CD4-positive, alpha-beta T cell treated with Interleukin-17A for 1 hour (primary cell): ENCODE data around the gene GATA6.
"Not testable (repeated sequence)": the region's sequence is repeated elsewhere in the genome, so short reads cannot be mapped to it uniquely, and the experiment has no call there.

Experiments
- DNase-seq: peaks from one replicate; pipeline ENCODE4 v3.0.0-alpha.2; 2020

The GATA6 gene

DNA sequence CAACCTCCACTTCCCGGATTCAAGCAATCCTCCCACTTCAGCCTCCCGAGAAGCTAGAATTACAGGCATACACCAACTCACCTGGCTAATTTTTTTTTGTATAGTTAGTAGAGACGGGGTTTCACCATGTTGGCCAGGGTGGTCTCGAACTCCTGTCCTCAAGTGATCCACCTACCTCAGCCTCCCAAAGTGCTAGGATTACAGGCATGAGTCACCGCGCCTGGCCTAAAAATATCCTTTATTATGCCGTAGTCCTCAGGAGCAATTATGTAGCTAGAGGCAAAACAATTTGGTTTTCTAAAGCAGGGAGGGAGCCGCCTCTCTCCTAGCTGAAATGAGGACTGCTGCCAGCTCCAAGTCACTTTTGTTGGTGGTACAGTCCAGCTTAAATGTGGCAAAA lies 15.2 kb downstream of the GATA6 start:
- DNase-seq = not testable (repeated sequence)

DNA sequence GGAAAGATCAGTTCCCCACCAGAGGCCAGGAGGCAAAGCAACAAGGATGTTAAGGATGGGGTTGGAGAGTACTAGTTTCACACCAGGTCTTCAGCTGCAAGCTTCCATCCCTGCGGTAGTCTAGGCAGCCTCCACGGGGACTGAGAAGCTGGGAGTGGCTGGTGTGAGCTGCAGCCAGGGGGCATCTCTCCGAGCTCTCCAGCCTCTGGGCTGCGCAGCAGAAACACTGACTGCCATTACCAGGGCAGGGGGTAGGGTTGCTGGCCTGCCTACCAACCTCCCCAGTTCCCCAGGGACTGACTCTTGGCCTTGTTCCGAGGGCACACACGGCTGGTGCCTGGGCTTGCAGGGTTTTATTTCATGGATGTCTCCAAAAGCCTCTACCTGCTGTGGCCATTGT lies 15.9 kb downstream of the GATA6 start:
- DNase-seq = no peak

DNA sequence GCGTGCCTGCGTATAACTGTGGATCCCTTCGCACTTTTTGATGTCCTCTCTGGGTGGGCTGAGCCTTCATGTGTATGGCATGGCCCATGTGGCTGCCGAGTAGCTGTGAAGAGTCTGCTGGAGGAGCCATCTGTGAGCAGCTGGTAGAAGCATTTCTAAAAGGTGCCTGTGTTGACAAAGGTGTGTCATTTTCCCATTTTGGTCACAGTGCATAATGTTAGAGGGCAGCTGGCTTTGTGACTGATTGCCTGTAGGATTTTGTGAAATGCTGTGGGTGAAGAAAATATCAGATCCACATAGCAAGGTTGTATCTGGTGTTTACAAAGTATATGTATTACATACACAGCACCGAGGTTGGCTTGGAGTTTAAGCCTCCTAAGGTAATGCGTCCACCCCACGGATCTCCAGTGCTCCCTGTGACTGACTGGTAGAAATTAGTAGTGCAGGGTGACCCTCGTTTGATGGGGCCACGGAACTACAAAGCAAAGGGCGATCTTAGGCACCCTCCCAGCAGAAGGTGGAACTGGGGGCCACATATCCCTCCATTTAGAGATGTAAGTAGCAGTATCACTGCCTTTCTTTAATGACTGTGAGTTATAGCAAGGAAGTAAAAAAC lies 16.5 kb downstream of the GATA6 start:
- DNase-seq = no peak

DNA sequence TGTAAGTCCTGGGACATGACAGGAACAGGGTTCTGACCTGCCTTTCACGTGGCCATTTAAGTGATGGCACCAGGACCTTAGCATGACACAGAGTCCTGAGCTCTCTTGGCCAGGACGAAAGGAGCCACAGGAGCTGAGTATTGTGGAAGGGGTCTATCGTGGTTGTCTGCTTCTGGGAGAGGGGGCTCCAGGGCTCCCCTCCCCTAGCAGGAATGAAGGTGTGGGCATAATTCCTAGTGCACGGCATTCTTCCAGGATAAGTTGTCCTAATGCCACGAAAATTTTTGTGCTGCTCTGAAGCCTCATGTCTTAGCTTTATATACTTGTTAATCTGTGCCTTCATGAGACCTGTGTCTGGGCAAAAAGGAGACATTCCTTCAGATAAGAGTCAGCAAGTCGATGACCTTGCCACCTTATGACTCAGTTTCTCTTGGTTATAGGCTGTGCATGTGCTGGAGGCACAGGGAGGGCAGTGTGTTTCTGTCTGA lies 17.1 kb downstream of the GATA6 start:
- no peak for DNase-seq

DNA sequence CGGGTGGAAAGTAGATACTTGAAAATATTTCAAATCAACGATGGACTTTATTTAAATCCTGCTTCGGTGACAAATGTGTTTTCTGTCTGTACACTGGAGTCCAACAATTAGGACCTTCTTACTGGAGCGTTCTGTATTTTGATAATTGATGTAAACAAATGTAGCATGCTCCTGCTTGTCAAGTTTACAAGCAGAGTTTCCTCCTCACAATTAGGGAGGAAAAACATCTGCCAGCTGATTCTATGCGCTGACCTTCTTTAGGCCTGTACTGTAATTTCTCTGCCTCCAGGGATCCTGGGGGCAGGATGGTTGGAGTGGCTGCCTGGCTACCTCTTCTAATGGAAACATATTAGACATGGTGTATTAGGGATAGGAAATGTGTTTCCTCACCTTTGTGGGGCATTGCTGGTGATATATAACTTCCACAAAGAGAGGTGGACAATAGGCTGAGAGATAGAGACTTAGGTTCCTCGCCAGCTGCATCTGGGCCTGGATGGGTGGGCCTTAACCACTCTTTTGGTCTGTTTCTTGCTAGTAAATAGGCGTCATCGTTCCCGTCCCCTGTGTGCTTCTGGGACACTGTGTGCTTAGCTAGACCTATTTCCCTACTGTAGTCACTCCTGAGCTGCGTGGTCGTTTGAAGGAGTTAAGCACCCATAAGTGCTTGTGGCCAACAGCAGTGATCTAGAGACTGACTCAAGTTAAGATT lies 19.3 kb downstream of the GATA6 start:
- no peak for DNase-seq

DNA sequence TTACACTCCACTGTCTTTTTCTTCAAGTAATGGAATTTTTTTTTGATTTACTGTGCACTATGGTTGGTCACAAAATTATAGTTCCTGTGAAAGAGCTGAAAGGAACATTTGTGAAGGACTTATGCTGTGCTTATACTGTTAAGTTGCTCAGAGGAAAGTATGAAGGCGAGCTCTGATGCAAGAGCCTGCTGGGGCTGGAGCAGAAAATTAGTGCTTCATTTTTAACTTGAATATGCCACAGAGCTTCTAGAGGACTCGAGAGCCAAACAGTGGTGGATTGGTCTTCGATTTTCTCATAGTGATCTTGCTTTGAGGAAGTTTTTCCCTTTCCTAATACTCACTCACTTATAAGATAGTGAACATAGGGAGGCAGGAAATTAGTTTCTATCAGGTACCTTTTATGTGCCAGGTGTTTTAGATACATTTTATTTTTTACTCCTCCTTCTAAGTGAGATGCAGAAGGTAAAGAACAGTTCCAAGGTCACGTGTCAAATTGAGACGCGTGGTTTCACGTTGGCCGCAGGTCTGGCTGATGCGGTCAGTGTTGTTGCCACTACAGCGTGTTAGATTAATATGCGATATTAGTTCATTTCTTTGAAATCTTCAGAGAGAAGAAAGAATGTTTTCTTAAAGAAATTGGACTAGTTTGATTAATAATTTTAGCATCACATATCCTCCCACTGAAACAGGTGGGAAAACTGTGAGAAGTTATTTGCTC lies 20.2 kb downstream of the GATA6 start:
- no peak for DNase-seq

DNA sequence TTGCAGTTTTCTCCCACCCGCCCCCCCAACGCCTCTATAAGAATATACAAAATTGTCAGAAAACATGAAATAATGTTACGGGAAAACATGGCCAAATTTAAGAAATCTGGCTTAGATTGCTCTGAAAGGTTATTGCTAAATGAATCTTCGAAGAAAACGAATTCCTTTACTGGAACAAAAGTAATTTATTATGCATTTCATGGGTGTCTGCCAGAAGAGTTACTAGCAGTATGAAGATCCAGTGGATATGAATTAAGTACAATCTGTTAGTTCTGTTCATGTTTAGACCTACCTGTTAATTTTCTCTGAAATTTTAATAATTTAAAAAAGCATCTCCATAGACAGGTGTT lies 21.9 kb downstream of the GATA6 start:
- DNase-seq = no peak

DNA sequence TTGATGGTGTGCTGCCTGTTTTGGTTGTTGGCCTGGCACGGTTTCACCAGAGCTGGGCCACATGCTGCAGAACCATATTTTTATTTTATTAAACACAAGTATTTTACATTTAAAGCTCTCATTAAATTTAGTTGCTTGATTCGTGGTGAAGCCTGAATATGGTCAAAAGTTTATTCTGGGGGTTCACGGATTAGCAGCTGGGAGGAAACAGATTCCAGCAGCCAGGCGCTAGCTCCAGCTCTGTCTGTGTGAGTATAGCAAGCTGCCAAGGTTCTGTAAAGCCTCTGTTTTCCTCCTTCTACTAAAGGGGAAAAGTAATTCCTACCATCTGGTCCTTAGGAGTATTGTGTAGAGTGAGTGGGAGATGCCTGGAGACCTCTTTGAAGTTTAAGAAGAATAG lies 22.5 kb downstream of the GATA6 start:
- DNase-seq = no peak

DNA sequence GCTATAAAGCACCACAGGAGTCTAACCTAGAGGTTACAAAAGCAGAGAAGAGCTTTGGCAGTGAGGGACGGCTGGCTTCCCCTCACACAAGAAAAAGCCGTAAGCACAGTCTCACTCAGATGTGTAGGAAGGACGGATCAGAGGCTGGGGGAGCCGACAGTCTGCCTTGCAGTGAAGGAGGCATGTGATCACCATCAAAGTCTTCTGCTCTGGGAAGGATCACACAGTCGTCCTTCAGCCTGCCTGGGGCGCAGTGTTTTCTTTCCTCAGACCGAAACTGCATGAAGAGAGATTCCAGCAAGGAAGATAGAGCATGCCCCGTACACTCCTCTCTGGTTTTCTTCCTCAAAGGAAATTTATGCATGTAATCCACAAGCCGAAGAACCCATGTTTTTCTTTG lies 24.1 kb downstream of the GATA6 start:
- DNase-seq = no peak

DNA sequence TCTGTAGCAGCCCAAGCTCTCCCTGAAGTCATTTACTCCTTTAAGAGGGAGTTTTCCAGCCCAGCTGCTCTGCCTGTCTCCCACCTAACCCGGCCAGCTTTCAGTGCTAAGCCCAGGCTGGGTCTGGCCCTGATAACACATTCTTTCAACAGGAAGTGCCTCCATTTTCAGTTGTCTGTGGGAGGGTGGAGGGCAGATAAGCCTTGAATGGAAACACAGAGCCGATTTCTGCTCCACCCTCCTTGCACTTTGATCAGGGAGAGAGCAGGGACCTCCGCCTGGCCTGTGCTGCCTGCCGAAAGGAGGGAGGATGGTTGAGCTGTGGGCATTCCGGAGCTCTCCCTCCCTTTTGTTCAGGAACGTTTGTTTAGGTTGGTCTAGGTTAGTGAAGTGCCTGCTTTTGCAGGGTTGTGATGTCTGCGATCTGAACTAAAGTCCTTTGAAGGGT lies 24.8 kb downstream of the GATA6 start:
- DNase-seq = no peak

DNA sequence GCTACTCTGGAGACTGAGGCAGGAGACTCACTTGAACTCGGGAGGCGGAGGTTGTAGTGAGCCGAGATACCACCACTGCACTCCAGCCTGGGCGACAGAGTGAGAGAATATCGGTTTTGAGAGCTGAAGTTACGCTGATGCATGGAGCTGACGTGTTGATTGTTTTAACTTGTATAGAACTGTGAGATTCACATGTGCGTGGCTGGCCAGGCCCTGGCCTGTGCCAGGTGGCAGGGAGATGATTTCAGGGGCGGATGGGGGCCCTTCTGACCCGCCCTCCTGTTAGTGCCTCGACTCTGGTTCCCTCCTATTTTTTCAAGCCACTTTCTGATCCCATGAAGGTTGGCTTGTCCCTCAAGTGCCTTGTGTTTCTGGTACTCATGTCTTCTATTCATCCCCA lies 25.7 kb downstream of the GATA6 start:
- DNase-seq = no peak

DNA sequence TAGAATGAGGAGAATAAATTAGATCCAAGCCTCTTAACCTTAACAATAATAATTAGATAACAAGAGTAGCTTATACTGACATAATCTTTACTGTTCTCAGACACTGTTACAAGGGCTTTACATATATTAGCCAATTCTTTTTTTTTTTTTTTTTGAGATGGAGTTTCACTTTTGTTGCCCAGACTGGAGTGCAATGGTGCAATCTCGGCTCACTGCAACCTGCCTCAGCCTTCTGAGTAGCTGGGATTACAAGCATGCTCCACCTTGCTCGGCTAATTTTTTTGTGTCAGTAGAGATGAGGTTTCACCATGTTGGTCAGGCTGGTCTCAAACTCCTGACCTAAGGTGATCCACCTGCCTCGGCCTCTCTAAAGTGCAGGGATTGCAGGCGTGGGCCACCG lies 27.6 kb downstream of the GATA6 start:
- DNase-seq = not testable (repeated sequence)

DNA sequence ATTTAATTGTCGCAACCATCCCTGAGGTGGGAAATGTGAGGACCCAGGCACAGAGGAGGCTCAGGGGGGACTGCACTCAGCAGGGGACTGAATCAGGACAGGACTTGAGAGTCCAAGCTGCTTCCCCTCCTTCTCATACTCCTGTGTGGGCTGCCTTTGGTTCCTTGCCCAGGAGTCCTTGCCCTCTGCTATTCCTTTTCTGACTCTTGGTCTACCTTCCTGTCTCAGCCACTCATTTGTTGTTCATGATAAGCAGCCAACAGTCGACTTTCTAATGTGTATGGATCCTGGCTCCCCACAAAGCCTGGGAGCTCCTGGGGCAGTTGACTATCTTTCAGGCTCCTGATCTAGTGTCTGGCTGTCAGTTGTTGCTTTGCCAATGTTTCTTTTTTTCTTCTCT lies 28.3 kb downstream of the GATA6 start:
- DNase-seq = no peak

DNA sequence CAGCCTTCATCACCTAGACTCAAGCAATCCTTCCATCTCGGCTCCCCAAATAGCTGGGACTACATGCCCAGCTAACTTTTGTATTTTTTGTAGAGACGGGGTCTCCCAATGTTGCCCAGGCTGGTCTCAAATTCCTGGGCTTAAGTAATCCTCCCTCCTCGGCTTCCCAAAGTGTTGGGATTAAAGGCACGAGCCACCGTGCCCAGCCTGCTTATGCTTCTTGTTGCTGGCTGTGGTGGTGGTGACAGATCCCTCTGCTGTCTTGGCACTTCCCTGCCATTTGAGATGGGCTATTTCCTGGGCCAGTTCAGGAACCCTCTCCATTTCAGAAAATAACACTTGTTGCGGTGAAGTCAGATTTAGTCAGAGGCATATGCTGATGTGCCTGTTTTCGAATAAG lies 28.8 kb downstream of the GATA6 start:
- no peak for DNase-seq

DNA sequence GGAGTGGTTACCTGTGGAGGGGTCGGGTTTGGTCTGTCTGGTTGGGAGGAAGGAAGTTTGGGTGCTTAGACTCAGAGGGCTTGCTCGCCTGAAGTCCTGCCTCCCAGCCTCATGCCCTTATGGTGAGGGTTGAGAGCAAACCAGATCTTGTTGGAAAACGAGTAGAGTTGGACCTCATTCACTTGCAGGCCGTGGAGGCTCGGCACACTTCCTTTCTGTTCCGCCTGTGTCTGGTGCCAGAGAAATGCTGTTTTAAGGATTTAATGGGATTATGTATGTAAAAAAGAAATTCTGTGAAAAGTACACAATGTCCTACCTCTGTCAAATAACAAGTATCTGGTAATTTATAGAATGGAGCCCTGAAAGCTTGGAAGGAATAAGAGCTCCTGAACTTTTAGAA lies 29.6 kb downstream of the GATA6 start:
- no peak for DNase-seq

DNA sequence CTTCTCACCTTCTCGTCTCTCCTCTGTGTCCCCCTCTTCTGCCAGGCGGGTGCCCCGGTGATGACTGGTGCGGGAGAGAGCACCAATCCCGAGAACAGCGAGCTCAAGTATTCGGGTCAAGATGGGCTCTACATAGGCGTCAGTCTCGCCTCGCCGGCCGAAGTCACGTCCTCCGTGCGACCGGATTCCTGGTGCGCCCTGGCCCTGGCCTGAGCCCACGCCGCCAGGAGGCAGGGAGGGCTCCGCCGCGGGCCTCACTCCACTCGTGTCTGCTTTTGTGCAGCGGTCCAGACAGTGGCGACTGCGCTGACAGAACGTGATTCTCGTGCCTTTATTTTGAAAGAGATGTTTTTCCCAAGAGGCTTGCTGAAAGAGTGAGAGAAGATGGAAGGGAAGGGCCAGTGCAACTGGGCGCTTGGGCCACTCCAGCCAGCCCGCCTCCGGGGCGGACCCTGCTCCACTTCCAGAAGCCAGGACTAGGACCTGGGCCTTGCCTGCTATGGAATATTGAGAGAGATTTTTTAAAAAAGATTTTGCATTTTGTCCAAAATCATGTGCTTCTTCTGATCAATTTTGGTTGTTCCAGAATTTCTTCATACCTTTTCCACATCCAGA lies 31.3 kb downstream of the GATA6 start:
- no peak for DNase-seq

DNA sequence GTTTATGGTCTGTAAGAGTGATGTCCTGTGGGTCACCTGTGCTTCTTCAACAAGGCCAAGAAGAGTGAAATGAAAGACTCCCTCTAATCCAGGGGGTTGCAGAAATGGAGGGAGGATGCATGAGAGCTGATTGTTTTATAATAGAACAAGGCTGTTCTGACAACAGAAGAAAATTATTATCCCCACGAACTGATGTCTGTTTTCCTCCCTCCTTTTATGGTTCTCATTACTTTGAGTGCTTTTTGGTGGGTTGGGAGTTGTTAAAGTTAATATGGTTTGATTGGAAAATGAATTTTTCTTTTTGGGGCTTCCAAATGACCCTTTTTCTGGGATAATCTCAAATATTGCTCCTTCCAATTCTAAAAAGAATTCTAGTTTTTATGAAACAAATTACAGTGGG lies 33.6 kb downstream of the GATA6 start:
- DNase-seq = no peak

DNA sequence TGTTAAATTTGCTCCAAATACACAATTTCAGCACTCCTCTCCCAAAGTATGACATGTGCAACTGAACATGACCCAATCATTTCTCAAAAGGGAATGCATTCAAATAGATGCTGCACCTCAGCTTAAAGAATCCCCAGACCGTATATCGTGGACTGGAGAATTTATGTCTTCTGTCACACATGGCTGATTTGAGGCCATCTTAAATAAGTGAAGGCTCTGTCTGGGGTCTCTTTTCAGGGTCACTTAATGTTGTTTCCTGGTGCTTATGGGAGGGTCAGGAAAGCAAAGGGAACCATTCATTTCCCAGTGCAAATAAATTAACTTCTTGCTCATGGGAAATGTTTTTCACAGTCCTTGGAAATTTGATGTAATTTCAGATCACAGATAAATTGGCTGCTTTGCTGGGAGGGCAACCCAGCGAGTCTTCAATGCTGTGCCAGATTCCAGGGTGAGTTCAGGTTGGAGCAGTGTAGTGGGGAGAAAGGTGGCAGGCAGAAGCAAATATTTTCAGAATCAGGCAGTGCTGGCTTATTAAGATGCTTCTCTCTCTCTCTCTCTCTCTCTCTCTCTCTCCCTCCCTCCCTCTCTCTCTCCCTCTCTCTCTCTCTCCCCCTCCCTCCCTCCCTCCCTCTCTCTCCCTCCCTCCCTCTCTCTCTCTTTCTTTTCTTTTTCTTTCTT lies 34.3 kb downstream of the GATA6 start:
- no peak for DNase-seq

DNA sequence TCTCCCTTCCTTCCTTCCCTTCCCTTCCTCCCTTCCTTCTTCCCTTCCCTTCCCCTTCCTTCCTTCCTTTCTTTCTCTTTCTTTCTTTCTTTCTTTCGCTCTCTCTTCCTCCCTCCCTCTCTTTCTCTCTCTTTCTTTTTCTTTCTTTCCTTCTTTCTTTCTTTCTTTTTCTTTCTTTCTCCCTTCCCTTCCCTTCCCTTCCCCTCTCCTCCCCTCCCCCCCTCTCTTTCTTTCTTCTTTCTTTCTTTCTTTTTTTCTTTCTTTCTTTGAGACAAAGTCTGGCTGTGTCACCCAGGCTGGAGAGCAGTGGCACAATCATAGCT lies 34.8 kb downstream of the GATA6 start:
- DNase-seq = no peak

DNA sequence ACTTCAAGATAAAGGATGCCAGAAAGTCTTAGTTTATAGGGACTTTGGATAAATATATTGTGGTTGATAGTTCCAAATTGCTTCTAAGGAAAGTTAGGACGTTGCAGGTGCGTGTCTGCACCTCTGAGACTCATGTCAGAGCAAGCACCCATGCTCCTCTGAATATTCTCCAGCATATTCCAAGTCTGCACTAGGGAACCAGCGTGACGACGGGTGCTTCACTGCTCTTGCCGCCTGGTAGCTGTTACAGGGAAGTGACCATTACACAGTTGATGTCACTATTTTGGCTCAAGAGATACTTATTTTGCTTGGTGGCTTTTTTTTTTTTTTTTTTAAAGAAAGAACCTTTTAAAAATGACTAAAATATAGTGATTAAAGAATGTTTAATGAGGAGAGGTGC lies 35.6 kb downstream of the GATA6 start:
- DNase-seq = no peak

DNA sequence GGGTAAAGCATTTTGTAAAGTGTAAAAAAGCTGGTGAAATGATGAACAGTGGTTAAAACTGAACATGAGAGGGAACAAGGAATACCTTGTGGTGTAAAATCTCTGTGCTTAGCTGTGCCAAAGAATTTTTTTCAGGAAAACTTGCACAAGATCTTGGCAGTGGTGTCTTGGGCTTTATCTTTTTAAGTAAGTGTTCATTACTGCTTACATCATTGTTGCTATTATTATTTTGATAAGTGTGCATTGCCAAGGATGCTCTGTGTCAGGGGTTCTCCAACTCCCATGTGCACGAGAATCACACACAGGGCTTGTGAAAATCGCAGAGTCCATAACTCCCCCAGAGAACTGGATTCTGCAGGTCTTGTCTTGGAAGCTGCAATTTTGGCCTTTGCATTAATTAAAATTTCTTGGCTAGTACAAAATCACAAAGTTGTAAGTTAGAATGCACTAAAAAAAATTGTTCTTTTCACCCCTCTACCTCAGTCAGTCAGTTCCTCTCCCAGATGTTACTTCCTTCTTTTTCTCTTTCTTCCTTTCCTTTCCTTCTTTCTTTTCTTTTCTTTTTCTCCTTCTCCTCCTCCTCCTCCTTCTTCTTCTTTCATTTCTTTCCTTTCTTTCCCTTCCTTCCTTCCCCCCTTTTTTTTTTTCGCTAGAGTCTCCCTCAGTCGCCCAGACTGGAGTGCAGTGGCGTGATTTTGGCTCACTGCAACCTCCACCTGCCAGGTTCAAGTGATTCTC lies 37.8 kb downstream of the GATA6 start:
- no peak for DNase-seq

DNA sequence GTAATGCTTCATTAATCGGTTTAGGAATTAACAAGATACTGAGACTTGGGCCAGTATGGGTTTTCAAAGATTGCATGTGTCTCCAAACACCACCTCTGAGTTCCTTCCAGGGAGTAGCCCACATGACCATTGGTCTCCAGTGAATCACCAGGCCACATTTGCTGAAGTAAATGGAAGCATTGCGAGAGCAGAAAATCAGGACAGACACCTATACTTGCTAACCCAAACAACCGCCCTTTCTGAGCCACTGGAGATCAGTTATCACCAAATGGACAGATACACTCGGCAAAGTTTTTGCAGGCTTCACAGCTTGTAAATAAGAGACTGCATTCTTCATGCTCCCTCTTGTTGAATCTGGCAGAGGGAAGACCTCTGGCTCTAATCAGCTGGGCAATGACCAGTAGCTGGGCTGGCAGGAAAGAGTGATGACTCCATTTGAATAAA lies 40.9 kb downstream of the GATA6 start:
- DNase-seq = no peak

DNA sequence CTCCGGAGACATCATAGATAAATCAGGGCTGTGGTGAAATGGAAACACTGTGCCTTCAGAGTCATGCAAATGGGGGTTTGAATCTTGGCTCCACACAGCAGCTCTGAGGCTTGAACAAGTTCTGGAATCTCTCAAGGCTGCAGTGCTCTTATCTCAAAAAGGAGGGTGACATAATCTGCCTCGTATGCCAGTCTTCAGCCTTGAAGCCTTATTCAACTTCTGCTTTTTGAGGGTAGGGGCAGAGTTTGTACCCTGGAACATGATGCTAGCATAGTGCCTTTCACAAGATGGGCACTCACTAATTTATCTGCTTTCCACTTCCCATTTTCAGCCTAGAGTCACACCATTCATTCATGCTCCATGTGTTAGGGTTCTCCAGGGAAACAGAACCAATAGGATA lies 42.3 kb downstream of the GATA6 start:
- DNase-seq = no peak
